Measurements from ENCODE around the gene TRIM37. TPM values are rescaled to one million over a fixed set of nuclear protein-coding genes. Genes with fewer than 3 reads are reported as not detected.

Gene TRIM37
- total RNA-seq, 1 donor from 2014 or later = 27.7 TPM

DNA sequence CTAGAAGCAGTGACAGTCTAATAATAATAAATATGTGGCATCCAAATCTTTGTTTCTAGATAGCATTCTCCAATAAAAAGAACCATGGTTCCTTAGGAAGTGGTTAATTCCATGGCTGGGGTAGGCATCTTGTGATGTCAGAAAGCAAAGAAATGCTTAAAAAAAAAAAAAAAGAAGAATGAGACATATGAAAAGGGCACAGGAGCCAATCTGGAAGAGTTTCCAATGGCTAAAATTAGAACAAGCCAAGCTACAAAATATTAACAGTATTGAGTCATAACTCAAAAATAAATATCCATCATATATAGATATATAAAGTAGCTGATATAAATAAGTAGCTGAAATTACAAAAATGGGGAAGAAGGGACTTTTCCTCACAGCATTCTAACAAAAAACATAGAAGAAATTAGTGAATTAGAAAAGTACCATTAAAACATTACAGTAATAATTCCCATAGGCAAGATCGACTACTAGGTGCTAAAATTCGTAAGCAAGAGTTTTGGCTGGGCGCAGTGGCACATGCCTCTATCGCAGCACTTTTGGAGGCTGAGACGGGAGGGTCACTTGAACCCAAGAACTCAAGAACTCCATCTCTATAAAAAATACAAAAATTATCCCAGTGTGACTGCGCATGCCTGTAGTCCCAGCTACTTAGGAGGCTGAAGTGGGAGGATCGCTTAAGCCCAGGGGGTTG lies 111.3 kb downstream of the TRIM37 start:
- H3K4me1 Mint-ChIP-seq (ENCODE audit: low read depth) = peaks cover 7% of the 10 kb centered on the region
- intact Hi-C loops (cut with micrococcal nuclease) = no loop called here
- H3K36me3 Mint-ChIP-seq (ENCODE audit: low read depth) = peaks cover 33% of the 10 kb centered on the region
- DNase-seq (ENCODE audit: low spot score) = no peak
- no peak overlapping the region for H3K27ac Mint-ChIP-seq
- H3K9me3 Mint-ChIP-seq = no peaks in the 10 kb centered on the region
- H3K27me3 Mint-ChIP-seq (ENCODE audit: insufficient read depth) = no peaks in the 10 kb centered on the region
- H3K4me3 Mint-ChIP-seq = no peak overlapping the region

DNA sequence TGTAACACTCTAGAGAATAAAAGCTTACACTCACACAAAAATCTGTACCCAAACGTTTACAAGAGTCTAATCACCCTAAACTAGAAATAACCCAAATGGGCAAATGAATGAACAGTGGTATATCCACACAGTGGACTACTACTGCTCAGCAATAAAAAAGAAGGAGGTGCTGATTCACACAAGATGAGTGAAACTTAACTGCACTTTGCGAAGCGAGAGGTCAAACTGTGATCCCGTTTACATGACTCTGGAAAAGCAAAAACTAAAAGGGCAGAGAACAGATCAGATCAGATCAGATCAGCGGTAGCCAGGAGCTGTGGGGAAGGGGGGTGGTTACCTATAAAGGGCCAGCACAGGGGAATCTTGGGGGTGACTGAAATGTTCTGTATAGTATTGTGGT lies 113.4 kb downstream of the TRIM37 start:
- peaks cover 5% of the 10 kb centered on the region for H3K4me1 Mint-ChIP-seq (ENCODE audit: low read depth)
- H3K36me3 Mint-ChIP-seq (ENCODE audit: low read depth) = peaks cover 26% of the 10 kb centered on the region
- DNase-seq (ENCODE audit: low spot score) = no peak
- H3K4me3 Mint-ChIP-seq = no peak overlapping the region
- intact Hi-C loops (cut with micrococcal nuclease) = no loop called here
- no peak overlapping the region for H3K27ac Mint-ChIP-seq
- no peaks in the 10 kb centered on the region for H3K27me3 Mint-ChIP-seq (ENCODE audit: insufficient read depth)
- H3K9me3 Mint-ChIP-seq = no peaks in the 10 kb centered on the region

DNA sequence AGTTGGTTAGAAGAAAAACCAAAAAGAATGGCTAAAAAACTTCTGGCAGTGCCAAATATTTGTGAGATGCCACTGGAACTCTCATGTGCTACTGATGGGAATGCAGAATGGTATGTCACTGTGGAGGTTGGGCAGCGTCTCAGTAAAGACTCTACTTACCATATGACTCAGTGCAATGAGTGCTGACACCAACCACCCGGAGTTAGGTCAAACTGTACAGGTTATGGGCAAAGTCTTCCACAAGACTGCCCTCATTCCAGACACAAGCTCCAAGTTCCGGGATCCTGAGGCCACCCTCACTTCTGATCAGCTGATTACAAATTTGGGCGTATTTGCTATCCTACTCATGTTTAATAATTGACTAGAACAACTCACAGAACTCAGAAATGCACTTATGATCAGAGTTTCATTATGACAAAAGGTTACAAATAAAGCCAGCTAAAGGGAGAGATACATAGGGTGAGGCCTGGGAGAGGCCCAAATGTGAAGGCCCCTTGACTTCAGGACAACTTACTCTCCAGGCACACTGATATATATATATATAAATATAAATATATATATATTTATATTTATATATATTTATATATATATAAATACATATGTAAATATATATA lies 114.9 kb downstream of the TRIM37 start:
- H3K4me3 Mint-ChIP-seq = no peak overlapping the region
- peaks cover 5% of the 10 kb centered on the region for H3K4me1 Mint-ChIP-seq (ENCODE audit: low read depth)
- no peaks in the 10 kb centered on the region for H3K9me3 Mint-ChIP-seq
- peaks cover 19% of the 10 kb centered on the region for H3K36me3 Mint-ChIP-seq (ENCODE audit: low read depth)
- no peak for DNase-seq (ENCODE audit: low spot score)
- intact Hi-C loops (cut with micrococcal nuclease) = no loop called here
- H3K27ac Mint-ChIP-seq = peak overlapping the region; percentile 8
- no peaks in the 10 kb centered on the region for H3K27me3 Mint-ChIP-seq (ENCODE audit: insufficient read depth)

- Mint-ChIP-seq H3K4me1 (ENCODE audit: low read depth) (peaks cover 5% of the 10 kb centered on the region), H3K9me3 (no peaks in the 10 kb centered on the region)
Observed at GRCh38 chr17:58989629-58990028, 117.1 kb downstream of the TRIM37 start.

DNA sequence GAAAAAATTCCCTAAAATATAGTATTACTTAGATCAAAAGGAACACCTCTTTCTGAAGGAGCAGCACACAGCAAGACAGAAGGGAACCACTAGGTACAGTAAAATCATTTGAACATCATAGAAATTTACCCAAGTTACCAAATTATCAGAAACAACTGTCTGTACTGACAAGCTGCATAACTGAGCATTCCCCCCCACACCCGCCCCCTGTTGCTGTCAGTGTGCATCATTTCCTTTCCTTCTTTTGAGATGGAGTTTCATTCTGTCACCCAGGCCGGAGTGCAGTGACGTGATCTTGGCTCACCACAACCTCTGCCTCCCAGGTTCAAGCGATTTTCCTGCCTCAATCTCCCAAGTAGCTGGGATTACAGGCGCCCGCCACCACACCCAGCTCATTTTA lies 120.7 kb downstream of the TRIM37 start:
- intact Hi-C loops (cut with micrococcal nuclease) = no loop called here
- Mint-ChIP-seq H3K9me3 (no peaks in the 10 kb centered on the region), H3K27me3 (ENCODE audit: insufficient read depth) (no peaks in the 10 kb centered on the region), H3K27ac (no peak overlapping the region), H3K4me3 (no peak overlapping the region), H3K4me1 (ENCODE audit: low read depth) (no peaks in the 10 kb centered on the region), H3K36me3 (ENCODE audit: low read depth) (peaks cover 11% of the 10 kb centered on the region)
- no peak for DNase-seq (ENCODE audit: low spot score)

More at GRCh38 chr17:58989629-58990028, 117.1 kb downstream of the TRIM37 start:
- H3K4me3 Mint-ChIP-seq = no peak overlapping the region
- H3K27me3 Mint-ChIP-seq (ENCODE audit: insufficient read depth) = no peaks in the 10 kb centered on the region
- DNase-seq (ENCODE audit: low spot score) = no peak
- peaks cover 15% of the 10 kb centered on the region for H3K36me3 Mint-ChIP-seq (ENCODE audit: low read depth)
- intact Hi-C loops (cut with micrococcal nuclease) = no loop called here
- H3K27ac Mint-ChIP-seq = no peak overlapping the region

DNA sequence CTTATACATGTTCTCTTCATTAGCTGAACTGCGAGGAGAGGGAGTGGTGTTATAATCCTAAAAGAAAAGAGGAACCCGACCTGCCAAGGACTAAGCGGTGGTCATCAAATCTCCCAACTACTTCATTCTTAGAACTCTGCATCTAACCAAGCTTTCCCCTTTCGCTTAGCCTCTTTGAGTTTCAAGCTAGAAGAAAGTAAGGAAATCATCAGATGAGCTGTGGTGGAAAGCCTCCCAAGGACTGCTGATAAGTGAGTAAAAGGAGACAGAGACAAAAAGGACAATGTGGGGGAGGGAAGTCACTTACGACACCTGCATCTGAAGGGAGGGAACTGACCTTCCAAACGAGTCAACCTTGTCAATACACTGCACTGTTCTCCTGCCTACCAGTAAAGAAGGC lies 121.3 kb downstream of the TRIM37 start:
- Mint-ChIP-seq H3K36me3 (ENCODE audit: low read depth) (peaks cover 11% of the 10 kb centered on the region), H3K9me3 (no peaks in the 10 kb centered on the region), H3K27ac (no peak overlapping the region), H3K27me3 (ENCODE audit: insufficient read depth) (no peaks in the 10 kb centered on the region), H3K4me1 (ENCODE audit: low read depth) (no peaks in the 10 kb centered on the region), H3K4me3 (no peak overlapping the region)
- intact Hi-C loops (cut with micrococcal nuclease) = no loop called here
- no peak for DNase-seq (ENCODE audit: low spot score)

DNA sequence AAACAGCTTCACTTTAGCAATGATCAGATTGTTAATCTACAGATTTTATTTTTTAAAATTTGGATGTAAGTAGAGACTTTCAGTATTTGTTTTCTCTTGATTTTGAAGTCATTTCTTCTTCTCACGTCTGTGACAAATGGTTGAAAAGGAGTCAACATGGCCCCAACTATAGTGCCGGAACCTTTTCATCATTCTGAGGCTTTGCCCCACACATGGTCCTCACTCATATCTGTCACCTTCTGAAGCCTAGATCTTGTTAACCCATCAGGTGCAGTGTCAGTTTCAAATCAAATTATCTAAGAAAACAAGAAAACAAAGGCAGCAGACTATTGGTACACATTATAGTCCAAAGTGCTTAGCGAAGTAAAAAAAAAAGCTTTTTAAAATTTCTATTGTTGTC lies 124.1 kb downstream of the TRIM37 start:
- Mint-ChIP-seq H3K27ac (no peak overlapping the region), H3K4me3 (no peak overlapping the region), H3K4me1 (ENCODE audit: low read depth) (no peaks in the 10 kb centered on the region), H3K36me3 (ENCODE audit: low read depth) (peaks cover 2% of the 10 kb centered on the region), H3K27me3 (ENCODE audit: insufficient read depth) (no peaks in the 10 kb centered on the region), H3K9me3 (no peaks in the 10 kb centered on the region)
- intact Hi-C loops (cut with micrococcal nuclease) = no loop called here
- no peak for DNase-seq (ENCODE audit: low spot score)

DNA sequence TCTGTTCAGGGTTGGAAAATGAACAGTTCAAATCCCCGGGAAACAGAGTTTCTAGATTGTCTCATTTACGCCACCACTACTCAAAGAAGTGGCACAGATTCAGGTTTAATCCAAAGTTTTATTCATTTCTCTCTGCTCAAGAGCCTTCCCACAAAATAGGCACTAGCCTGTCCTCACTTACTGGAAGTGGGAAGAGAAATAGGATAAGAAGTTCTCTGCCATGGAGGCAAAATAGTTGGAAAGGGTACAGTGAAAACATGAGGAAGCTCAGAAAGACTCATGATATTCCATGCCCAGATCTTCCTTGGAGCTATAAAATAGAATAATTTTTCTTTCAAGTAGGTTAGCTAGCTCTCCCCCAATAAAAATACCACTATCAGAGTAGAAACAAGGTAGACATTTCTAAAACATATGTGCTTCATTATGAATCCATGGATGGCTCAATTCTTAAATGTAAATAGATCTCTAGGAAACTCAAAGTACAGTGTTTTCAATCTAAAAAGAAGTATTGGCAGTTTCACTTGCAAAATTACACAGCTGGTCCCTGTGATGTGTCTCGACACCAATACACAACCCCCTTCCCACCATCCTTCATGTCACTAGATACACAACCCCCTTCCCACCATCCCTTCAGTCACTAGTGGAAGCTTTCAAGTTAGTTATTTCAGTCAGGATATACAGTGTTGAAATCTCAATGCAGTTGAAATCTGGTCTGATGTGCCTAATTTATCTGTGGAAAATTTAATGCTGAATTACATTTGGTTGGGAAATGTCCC lies 125.8 kb downstream of the TRIM37 start:
- intact Hi-C loops (cut with micrococcal nuclease) = no loop called here
- Mint-ChIP-seq H3K4me1 (ENCODE audit: low read depth) (no peaks in the 10 kb centered on the region), H3K27ac (no peak overlapping the region), H3K4me3 (no peak overlapping the region), H3K36me3 (ENCODE audit: low read depth) (peaks cover 2% of the 10 kb centered on the region), H3K27me3 (ENCODE audit: insufficient read depth) (no peaks in the 10 kb centered on the region), H3K9me3 (no peaks in the 10 kb centered on the region)
- no peak for DNase-seq (ENCODE audit: low spot score)

DNA sequence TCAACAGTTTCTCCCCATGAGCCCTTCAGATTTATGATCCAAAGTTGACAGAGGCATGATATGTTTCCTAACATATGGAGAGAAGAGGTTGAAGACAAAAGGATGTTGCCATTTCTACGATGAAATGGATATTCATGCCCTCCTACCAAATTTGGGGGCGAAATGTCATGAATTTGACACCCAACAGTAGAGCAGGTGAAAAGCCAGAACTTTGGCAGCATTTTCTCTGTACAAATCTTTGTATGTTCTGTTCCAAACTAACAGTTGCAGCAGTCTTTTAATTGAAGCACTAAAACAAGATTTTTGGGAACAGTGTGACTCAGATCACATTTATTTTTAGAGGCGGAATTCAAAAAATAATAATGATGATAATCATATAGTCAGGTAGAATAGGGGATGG lies 130.1 kb downstream of the TRIM37 start:
- H3K27ac Mint-ChIP-seq = no peak overlapping the region
- DNase-seq (ENCODE audit: low spot score) = no peak
- intact Hi-C loops (cut with micrococcal nuclease) = no loop called here
- no peak overlapping the region for H3K4me3 Mint-ChIP-seq
- no peaks in the 10 kb centered on the region for H3K4me1 Mint-ChIP-seq (ENCODE audit: low read depth)
- no peaks in the 10 kb centered on the region for H3K36me3 Mint-ChIP-seq (ENCODE audit: low read depth)
- H3K9me3 Mint-ChIP-seq = no peaks in the 10 kb centered on the region
- H3K27me3 Mint-ChIP-seq (ENCODE audit: insufficient read depth) = no peaks in the 10 kb centered on the region

DNA sequence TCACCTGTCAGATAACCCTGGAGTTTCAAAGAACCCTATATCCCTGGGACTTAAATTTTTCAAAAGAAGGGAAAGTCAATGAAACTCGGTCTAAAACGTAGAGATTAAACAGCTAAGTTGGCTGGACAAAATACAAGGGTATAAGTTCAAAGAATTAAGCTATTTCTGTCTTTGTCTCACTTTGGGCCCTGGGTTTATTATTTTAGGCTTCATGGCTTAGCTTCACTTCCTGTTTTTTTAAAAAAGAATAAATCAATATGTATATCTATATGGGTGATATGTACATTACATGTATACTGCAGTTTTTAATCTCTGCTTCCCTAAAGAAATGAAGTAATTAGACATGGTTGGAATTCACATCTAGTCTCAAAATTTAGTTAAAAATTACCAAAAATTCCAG lies 132.3 kb downstream of the TRIM37 start:
- H3K36me3 Mint-ChIP-seq (ENCODE audit: low read depth) = no peaks in the 10 kb centered on the region
- H3K27ac Mint-ChIP-seq = no peak overlapping the region
- intact Hi-C loops (cut with micrococcal nuclease) = no loop called here
- H3K9me3 Mint-ChIP-seq = no peaks in the 10 kb centered on the region
- no peak overlapping the region for H3K4me3 Mint-ChIP-seq
- DNase-seq (ENCODE audit: low spot score) = no peak
- peaks cover 3% of the 10 kb centered on the region for H3K27me3 Mint-ChIP-seq (ENCODE audit: insufficient read depth)
- H3K4me1 Mint-ChIP-seq (ENCODE audit: low read depth) = no peaks in the 10 kb centered on the region

DNA sequence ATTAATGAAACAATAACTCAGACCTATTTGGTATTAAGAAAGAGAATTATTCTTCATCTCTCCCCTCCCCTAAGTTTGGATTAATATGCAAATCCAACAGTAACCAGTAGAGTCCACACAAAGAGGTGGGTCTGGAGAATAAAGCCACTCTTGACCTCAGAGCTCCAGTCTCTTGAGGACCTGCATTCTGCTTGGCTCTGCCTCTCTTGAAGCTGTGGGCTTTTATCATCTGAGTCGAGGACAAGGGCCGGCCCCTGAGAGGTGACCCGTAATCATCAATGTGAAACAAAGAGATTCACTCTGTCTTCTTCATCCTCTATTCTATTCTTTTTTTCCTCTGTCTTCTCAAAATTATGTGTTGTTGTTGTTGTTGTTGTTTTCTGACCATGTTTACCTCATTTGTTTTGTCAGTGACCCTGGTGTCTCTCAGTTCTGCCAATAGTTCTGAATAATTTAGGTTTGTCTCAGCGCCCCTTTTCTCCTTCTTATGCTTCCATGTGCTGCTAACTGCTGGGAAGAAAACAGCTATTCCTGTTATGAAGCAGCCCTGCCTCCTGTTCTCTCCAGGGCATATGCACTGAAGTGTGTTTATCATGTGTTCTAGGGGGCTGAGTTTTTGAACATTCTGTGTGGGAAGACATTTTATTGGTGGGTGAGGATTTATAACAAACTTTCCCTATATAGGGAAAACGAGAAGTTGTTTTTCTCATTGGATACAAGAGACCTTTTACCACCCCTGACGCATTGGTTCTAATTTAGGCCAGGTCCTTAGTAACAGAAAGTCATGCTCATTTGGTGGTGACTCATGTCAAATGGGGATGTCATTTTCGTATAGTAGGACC lies 135.8 kb downstream of the TRIM37 start:
- Mint-ChIP-seq H3K27ac (no peak overlapping the region), H3K4me3 (no peak overlapping the region), H3K27me3 (ENCODE audit: insufficient read depth) (peaks cover 3% of the 10 kb centered on the region)

GRCh38 chr17:58969612-58970011 lies 137.1 kb downstream of the TRIM37 start:
- no peak overlapping the region for H3K27ac Mint-ChIP-seq
- no peaks in the 10 kb centered on the region for H3K9me3 Mint-ChIP-seq

More for the DNA sequence above, 135.8 kb downstream of the TRIM37 start:
- no peak for DNase-seq (ENCODE audit: low spot score)
- Mint-ChIP-seq H3K36me3 (ENCODE audit: low read depth) (no peaks in the 10 kb centered on the region), H3K9me3 (no peaks in the 10 kb centered on the region), H3K4me1 (ENCODE audit: low read depth) (no peaks in the 10 kb centered on the region)
- intact Hi-C loops (cut with micrococcal nuclease) = no loop called here

More at GRCh38 chr17:58969612-58970011, 137.1 kb downstream of the TRIM37 start:
- H3K36me3 Mint-ChIP-seq (ENCODE audit: low read depth) = no peaks in the 10 kb centered on the region
- peaks cover 3% of the 10 kb centered on the region for H3K27me3 Mint-ChIP-seq (ENCODE audit: insufficient read depth)
- H3K4me3 Mint-ChIP-seq = no peak overlapping the region
- H3K4me1 Mint-ChIP-seq (ENCODE audit: low read depth) = no peaks in the 10 kb centered on the region
- DNase-seq (ENCODE audit: low spot score) = no peak
- intact Hi-C loops (cut with micrococcal nuclease) = no loop called here

Measured in activated T-helper 1 cell treated with anti-CD3 and anti-CD28 coated beads, Interleukin-12 subunit alpha, Interleukin-12 subunit beta, Interleukin-2, Interleukin-4 antibody, amounts not matched to agents 30 ng/mL and 10 ng/mL and 1 ng/mL, durations not matched to agents 14 hours and 24 hours and 36 hours (primary cell).